Subcutaneous adipose tissue (tissue), 4 donors: Measurements from ENCODE around the gene SH3RF1. TPM values are rescaled to one million over a fixed set of nuclear protein-coding genes. Genes with fewer than 3 reads are reported as not detected.

ENCODE experiments used
- total RNA-seq, 4 donors: library from RNA; depleted of rRNA; stranded (reverse); fragments of >200 nt; gene quantifications; one replicate each; pipeline ENCODE4 v1.1.0, GENCODE V29; 2016
- TF ChIP-seq, protein P1 (sequence below): fragments of 450-650 bp; IDR thresholded peaks from one replicate; pipeline ENCODE4 v1.5.1; 2016; ENCODE audit warnings: low read depth, mild to moderate bottlenecking, control low read depth, antibody characterized with exemption, moderate library complexity

Gene SH3RF1
- total RNA-seq, 4 donors from 2014 or later = 12.9 to 36.9 (median 20.8) TPM

GRCh38 chr4:169158861-169159260 lies 111.9 kb downstream of the SH3RF1 start:
- TF ChIP-seq, protein P1, sequence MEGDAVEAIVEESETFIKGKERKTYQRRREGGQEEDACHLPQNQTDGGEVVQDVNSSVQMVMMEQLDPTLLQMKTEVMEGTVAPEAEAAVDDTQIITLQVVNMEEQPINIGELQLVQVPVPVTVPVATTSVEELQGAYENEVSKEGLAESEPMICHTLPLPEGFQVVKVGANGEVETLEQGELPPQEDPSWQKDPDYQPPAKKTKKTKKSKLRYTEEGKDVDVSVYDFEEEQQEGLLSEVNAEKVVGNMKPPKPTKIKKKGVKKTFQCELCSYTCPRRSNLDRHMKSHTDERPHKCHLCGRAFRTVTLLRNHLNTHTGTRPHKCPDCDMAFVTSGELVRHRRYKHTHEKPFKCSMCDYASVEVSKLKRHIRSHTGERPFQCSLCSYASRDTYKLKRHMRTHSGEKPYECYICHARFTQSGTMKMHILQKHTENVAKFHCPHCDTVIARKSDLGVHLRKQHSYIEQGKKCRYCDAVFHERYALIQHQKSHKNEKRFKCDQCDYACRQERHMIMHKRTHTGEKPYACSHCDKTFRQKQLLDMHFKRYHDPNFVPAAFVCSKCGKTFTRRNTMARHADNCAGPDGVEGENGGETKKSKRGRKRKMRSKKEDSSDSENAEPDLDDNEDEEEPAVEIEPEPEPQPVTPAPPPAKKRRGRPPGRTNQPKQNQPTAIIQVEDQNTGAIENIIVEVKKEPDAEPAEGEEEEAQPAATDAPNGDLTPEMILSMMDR = no peak

DNA sequence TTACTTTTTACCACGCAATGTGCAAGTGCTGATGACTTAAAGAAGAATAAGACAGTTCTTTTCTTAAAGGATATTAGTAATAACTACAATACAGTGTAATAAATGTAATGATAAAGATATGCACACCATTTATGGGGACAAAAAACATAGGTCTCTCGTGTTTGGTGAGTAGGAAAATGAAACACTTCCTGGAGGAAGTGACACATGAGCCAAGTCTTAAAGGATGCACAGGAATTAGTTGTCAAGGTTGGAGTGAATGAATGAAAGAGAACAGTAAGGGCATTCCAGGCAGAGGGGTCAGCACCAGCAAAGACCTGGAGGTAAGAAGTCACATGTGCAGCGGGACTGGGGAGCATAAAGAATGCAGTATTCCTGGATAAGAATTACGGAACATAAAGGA lies 112.7 kb downstream of the SH3RF1 start:
- TF ChIP-seq, protein P1 = no peak

GRCh38 chr4:169156392-169156791 lies 114.4 kb downstream of the SH3RF1 start:
- TF ChIP-seq, protein P1 = no peak

DNA sequence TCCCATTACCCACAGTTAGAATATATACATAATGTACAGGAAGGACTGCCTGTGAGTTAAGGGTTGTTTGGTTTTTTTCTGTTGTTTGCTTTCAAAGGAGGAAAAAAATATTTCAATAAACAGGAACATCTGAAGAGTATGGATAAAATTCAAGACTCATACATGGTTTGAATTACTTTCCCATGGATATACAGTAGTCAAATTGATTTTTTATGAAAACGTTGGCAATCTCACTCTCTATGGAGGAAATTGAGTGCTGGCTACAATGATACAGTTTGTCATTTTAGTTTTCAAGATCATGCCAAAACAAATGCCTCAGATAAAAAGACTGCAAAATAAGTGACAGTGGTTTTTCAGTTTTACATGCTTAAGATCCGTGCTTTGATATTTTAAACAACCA lies 116.6 kb downstream of the SH3RF1 start:
- TF ChIP-seq, protein P1 = no peak

- TF ChIP-seq, protein P1 = no peak
These were observed 117.2 kb downstream of the SH3RF1 start for GRCh38 chr4:169153481-169154087.

- TF ChIP-seq, protein P1 = no peak
These were observed 117.9 kb downstream of the SH3RF1 start for GRCh38 chr4:169152899-169153298.

- TF ChIP-seq, protein P1 = no peak
These were observed 118.7 kb downstream of the SH3RF1 start for GRCh38 chr4:169152098-169152497.
